H1 (cell line): ENCODE results near the gene MSH5. TPM values are rescaled to one million over a fixed set of nuclear protein-coding genes. Genes with fewer than 3 reads are reported as not detected.

Source experiments
- TAF7 ChIP-seq: optimal IDR thresholded peaks from 2 replicates; pipeline ENCODE3; 2011; ENCODE audit warnings: low read depth, mild to moderate bottlenecking, inconsistent platforms, low read length, moderate library complexity, borderline replicate concordance
- TCF12 ChIP-seq: IDR thresholded peaks from 2 replicates; pipeline ENCODE4 v1.6.1; 2011; ENCODE audit warnings: low read depth, mild to moderate bottlenecking, low read length
- ZNF274 ChIP-seq: IDR thresholded peaks from 2 replicates; pipeline ENCODE4 v1.7.0; 2012; ENCODE audit warnings: low read length, borderline replicate concordance; ENCODE audit errors: extremely low read depth
- polyA plus RNA-seq, 7 experiments: library from polyadenylated mRNA; depleted of rRNA in 3 of 7; stranded (reverse) in 5 of 7; unstranded in 2 of 7; fragments of >200 nt in 5 of 7; fragments of 200-250 nt in 2 of 7; gene quantifications; 1 replicate in 5 of 7; 2 replicates in 1 of 7; 4 replicates in 1 of 7; pipeline versions ENCODE4 v1.2.1 to v1.2.3, GENCODE V29; 2011 to 2013; ENCODE audit warnings: missing spikeins in 2 of 7, mixed read lengths in 2 of 7
- total RNA-seq: library from RNA; stranded (reverse); fragmentation: NEBNext Ultra II Directional; extraction: Animal tissue kit (Norgen Biotek cat#: 25700); gene quantifications from 2 replicates; pipeline ENCODE4 v1.2.1, GENCODE V29; 2021
- TF ChIP-seq, protein P1 (sequence below): fragments of 300-600 bp; sonication (generic); IDR thresholded peaks from 2 replicates; pipeline ENCODE4 v1.7.1; 2012; ENCODE audit warnings: low read length, moderate library complexity, mild to moderate bottlenecking, inconsistent platforms; ENCODE audit not compliant: insufficient replicate concordance
- TF ChIP-seq, protein P2 (sequence below): IDR thresholded peaks from 2 replicates; pipeline ENCODE4 v1.6.1; 2012; ENCODE audit warnings: inconsistent platforms

The MSH5 gene
- total and polyA plus RNA-seq, 2 of the 8 experiments (the other 6 are each of a cell fraction or from before 2014, with no cell fraction given) = 25.3 to 26.5 TPM

DNA sequence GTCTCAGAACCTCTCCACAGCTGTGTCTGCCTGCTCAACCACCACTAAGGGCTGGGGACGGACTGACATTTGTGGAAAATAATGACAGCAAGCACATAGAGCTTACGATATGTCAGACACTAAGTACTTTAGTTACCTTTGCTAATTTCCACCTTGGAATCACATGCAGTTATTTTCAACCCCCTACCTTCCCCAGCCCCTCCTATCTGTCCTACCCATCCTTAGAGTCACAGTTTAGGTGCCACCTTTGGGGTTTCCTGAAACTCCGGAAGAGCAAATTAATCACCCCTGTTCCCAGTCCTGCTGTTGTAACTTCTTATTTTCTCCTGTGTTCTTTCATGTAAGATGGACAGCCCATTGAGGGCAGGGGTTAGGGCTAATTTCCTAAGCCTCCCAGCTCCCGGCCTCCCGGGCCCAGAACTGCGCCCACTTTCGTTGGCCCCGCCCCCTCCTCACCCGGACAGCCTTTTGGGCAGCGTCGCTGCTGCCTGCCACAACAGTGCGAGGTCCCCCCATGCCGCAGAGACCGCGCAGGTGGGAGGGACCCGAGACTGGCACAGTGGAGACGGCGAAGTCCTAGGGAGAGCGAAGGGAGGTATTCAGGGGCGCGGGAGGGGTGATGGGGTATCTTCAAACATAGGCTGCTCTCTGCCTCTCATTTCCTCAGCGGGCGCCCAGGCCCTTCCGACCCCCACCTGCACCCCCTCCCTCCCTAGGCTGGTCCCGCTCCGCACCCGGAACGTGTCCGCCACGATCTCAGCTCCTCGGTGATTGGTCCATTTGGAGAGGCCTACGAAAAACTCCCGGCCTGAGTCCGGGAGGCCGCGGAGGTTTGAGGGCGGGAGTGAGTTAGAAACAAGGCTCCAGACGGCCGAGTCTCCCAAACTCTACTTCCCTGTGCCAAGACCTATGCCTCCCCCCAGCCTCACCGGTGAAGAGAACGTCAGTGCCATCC lies 11.8 kb upstream of the MSH5 start (continued):
- TF ChIP-seq, protein P1, sequence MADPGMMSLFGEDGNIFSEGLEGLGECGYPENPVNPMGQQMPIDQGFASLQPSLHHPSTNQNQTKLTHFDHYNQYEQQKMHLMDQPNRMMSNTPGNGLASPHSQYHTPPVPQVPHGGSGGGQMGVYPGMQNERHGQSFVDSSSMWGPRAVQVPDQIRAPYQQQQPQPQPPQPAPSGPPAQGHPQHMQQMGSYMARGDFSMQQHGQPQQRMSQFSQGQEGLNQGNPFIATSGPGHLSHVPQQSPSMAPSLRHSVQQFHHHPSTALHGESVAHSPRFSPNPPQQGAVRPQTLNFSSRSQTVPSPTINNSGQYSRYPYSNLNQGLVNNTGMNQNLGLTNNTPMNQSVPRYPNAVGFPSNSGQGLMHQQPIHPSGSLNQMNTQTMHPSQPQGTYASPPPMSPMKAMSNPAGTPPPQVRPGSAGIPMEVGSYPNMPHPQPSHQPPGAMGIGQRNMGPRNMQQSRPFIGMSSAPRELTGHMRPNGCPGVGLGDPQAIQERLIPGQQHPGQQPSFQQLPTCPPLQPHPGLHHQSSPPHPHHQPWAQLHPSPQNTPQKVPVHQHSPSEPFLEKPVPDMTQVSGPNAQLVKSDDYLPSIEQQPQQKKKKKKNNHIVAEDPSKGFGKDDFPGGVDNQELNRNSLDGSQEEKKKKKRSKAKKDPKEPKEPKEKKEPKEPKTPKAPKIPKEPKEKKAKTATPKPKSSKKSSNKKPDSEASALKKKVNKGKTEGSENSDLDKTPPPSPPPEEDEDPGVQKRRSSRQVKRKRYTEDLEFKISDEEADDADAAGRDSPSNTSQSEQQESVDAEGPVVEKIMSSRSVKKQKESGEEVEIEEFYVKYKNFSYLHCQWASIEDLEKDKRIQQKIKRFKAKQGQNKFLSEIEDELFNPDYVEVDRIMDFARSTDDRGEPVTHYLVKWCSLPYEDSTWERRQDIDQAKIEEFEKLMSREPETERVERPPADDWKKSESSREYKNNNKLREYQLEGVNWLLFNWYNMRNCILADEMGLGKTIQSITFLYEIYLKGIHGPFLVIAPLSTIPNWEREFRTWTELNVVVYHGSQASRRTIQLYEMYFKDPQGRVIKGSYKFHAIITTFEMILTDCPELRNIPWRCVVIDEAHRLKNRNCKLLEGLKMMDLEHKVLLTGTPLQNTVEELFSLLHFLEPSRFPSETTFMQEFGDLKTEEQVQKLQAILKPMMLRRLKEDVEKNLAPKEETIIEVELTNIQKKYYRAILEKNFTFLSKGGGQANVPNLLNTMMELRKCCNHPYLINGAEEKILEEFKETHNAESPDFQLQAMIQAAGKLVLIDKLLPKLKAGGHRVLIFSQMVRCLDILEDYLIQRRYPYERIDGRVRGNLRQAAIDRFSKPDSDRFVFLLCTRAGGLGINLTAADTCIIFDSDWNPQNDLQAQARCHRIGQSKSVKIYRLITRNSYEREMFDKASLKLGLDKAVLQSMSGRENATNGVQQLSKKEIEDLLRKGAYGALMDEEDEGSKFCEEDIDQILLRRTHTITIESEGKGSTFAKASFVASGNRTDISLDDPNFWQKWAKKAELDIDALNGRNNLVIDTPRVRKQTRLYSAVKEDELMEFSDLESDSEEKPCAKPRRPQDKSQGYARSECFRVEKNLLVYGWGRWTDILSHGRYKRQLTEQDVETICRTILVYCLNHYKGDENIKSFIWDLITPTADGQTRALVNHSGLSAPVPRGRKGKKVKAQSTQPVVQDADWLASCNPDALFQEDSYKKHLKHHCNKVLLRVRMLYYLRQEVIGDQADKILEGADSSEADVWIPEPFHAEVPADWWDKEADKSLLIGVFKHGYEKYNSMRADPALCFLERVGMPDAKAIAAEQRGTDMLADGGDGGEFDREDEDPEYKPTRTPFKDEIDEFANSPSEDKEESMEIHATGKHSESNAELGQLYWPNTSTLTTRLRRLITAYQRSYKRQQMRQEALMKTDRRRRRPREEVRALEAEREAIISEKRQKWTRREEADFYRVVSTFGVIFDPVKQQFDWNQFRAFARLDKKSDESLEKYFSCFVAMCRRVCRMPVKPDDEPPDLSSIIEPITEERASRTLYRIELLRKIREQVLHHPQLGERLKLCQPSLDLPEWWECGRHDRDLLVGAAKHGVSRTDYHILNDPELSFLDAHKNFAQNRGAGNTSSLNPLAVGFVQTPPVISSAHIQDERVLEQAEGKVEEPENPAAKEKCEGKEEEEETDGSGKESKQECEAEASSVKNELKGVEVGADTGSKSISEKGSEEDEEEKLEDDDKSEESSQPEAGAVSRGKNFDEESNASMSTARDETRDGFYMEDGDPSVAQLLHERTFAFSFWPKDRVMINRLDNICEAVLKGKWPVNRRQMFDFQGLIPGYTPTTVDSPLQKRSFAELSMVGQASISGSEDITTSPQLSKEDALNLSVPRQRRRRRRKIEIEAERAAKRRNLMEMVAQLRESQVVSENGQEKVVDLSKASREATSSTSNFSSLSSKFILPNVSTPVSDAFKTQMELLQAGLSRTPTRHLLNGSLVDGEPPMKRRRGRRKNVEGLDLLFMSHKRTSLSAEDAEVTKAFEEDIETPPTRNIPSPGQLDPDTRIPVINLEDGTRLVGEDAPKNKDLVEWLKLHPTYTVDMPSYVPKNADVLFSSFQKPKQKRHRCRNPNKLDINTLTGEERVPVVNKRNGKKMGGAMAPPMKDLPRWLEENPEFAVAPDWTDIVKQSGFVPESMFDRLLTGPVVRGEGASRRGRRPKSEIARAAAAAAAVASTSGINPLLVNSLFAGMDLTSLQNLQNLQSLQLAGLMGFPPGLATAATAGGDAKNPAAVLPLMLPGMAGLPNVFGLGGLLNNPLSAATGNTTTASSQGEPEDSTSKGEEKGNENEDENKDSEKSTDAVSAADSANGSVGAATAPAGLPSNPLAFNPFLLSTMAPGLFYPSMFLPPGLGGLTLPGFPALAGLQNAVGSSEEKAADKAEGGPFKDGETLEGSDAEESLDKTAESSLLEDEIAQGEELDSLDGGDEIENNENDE = no peak
- TF ChIP-seq TAF7 = no peak
- no peak for TF ChIP-seq ZNF274
- no peak for TF ChIP-seq TCF12
- TF ChIP-seq, protein P2, sequence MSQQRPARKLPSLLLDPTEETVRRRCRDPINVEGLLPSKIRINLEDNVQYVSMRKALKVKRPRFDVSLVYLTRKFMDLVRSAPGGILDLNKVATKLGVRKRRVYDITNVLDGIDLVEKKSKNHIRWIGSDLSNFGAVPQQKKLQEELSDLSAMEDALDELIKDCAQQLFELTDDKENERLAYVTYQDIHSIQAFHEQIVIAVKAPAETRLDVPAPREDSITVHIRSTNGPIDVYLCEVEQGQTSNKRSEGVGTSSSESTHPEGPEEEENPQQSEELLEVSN = no peak
